HL-60 (cell line): Measurements from ENCODE around the gene PPFIA3.

Source experiments
- GABPA ChIP-seq: IDR thresholded peaks from 2 replicates; pipeline ENCODE4 v1.6.1; 2012; ENCODE audit warnings: low read depth
- TF ChIP-seq, protein P1 (sequence below): IDR thresholded peaks from one replicate; pipeline ENCODE4 v1.5.1; 2011; ENCODE audit warnings: low read length, control low read depth, inconsistent platforms; ENCODE audit not compliant: insufficient read depth
- TF ChIP-seq, protein P2 (sequence below): IDR thresholded peaks from 2 replicates; pipeline ENCODE4 v1.6.1; 2012; ENCODE audit warnings: low read depth; ENCODE audit not compliant: insufficient replicate concordance

DNA sequence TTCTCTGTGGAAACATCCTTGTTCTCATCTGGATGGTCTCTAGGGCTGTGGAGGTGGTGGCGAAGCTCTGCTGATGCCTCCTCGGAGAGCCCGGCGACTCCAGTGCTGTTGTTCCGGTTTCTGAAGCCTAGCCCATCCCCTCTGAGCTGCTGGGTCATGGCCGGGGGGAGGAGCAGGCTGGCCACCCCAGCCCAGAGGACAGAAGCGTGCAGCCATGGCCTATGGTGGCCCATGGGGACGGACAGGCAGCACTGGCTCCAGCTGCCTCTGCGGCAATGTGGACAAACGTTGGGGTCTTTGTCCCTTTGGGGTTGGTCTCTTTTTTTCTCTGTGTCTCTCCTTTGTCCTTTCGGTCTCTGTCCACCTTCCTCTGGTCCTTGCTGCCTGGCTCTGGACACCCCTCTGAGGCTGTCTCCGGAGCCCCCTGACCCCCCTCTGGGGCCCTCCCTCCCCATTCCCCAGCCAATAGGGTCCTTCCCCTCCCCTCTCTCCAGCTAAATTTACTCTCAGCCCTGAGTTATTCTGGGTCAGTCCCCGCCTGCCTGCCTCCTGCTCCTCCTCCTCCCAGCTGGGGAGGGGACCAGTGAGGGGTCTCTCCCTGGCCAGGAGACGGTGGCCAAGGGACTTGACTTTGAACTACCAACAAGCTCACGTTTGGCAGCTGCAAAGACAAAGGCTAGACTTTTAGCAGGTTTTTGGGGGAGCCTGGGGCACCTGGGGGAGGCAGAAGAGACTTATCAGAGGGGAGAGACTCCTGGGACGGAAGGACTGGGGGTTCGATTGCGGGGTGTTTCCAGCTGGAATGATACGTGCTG, 35.9 kb downstream of the PPFIA3 start, which contains the start of gene HRC:
- TF ChIP-seq, protein P1, sequence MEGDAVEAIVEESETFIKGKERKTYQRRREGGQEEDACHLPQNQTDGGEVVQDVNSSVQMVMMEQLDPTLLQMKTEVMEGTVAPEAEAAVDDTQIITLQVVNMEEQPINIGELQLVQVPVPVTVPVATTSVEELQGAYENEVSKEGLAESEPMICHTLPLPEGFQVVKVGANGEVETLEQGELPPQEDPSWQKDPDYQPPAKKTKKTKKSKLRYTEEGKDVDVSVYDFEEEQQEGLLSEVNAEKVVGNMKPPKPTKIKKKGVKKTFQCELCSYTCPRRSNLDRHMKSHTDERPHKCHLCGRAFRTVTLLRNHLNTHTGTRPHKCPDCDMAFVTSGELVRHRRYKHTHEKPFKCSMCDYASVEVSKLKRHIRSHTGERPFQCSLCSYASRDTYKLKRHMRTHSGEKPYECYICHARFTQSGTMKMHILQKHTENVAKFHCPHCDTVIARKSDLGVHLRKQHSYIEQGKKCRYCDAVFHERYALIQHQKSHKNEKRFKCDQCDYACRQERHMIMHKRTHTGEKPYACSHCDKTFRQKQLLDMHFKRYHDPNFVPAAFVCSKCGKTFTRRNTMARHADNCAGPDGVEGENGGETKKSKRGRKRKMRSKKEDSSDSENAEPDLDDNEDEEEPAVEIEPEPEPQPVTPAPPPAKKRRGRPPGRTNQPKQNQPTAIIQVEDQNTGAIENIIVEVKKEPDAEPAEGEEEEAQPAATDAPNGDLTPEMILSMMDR, result no peak
- TF ChIP-seq GABPA, result no peak
- TF ChIP-seq, protein P2, sequence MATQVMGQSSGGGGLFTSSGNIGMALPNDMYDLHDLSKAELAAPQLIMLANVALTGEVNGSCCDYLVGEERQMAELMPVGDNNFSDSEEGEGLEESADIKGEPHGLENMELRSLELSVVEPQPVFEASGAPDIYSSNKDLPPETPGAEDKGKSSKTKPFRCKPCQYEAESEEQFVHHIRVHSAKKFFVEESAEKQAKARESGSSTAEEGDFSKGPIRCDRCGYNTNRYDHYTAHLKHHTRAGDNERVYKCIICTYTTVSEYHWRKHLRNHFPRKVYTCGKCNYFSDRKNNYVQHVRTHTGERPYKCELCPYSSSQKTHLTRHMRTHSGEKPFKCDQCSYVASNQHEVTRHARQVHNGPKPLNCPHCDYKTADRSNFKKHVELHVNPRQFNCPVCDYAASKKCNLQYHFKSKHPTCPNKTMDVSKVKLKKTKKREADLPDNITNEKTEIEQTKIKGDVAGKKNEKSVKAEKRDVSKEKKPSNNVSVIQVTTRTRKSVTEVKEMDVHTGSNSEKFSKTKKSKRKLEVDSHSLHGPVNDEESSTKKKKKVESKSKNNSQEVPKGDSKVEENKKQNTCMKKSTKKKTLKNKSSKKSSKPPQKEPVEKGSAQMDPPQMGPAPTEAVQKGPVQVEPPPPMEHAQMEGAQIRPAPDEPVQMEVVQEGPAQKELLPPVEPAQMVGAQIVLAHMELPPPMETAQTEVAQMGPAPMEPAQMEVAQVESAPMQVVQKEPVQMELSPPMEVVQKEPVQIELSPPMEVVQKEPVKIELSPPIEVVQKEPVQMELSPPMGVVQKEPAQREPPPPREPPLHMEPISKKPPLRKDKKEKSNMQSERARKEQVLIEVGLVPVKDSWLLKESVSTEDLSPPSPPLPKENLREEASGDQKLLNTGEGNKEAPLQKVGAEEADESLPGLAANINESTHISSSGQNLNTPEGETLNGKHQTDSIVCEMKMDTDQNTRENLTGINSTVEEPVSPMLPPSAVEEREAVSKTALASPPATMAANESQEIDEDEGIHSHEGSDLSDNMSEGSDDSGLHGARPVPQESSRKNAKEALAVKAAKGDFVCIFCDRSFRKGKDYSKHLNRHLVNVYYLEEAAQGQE, result no peak
